HG03442 (cell line): ENCODE measurements around the gene ZDHHC24.
A peak's percentile ranks its signal among the peaks of the same experiment; 100 is the strongest.
"Not testable (repeated sequence)": the region's sequence is repeated elsewhere in the genome, so short reads cannot be mapped to it uniquely, and the experiment has no call there.

Experiments used
- ATAC-seq: cut with Tn5 transposase; IDR thresholded peaks from one replicate; pipeline ENCODE4 v1.9.1; 2021; ENCODE audit warnings: mild to moderate bottlenecking, moderate library complexity; ENCODE audit not compliant: unreplicated experiment

Gene ZDHHC24

DNA sequence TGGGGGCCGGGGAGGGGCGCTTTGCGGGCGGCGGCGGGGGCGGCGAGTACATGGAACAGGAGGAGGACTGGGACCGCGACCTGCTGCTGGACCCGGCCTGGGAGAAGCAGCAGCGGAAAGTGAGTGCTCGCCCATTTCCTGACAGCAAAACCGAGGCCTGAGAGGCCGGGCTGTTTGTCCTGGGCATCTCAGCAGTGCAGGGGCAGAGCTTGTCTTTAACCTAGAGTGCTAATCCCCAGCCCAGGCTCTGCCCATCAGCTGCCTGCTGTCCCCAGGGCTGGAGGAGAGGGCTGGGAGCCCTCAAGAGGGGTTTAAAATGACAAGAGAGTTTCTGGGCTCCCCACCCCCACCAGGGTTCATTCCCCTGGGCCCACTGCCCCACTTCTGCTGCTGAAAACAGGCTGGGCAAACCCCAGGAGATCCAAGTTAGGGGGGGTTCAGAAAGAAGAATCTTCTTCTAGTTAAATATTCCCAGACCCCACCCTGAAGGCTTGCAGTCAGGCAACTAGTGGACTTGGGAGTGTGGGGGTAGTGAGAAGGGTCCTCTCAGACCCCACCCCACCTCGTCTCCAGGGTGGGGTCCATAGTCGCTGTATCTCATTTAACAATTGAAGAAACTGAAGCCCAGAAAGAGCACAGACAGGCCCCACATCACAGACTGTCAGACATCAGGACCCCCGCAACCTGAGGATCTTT lies 1.3 kb upstream of the ZDHHC24 start:
- ATAC-seq: no peak

GRCh38 chr11:66546368-66546965 lies 619 bp upstream of the ZDHHC24 start, which contains the start of gene ACTN3:
Gene ACTN3, plus strand, starts transcription at chr11:66546903. Its CDS starts 35 bp downstream, at chr11:66546938.
- ATAC-seq: no peak

DNA sequence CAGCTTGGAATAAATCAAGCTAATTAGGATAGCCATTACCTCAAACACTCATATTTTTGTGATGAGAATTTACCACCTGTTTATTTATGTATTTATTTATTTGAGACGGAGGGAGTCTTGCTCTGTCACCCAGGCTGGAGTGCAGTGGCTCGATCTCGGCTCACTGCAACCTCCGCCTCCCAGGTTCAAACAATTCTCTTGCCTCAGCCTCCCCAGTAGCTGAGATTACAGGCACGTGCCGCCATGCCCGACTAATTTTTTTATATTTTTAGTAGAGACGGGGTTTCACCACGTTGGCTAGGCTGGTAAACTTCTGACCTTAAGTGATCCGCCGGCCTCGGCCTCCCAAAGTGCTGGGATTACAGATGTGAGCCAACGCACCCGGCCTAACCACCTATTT lies 896 bp downstream of the ZDHHC24 start:
- ATAC-seq: not testable (repeated sequence)

DNA sequence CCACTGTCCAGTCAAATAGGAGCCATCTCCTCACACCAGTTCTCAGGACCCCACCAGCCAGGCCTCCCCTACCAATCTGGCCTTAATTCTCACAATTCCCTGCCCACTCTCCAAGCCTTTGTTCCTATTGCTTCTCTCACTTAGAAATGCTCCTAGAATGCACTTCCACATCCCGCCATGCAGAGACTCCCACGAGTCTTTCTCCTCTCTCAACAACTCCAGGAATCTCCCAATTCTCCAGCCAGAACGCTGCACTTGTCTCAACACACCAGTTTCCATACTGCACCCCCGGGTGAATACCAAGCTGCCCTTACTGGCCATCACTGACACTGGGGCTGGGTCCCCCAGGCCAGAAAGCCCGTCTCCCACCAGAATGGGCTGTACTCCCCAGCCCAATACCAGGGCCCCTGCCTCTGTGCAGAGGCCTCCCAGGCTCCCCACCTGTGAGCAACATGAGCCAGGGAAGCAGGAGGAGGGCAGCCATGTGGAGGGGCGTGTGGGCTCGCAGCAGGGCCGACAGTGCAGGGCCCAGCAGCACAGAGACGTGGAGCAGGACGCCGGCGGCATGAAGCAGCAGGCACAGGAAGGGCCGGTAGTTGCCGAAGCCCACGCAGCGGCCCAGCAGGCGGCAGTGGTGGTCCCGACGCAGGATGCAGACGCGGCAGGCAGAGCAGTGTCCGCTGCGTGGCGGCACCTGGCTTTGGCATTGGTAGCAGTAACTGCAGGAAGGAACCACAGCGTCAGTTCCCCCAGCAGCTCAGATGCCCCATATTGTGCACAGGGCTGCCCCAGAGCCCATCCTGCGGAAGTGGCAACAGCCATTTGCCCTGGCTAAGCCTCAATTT lies 2.4 kb downstream of the ZDHHC24 start:
- no peak for ATAC-seq

- ATAC-seq: no peak
These were observed 3.5 kb downstream of the ZDHHC24 start for GRCh38 chr11:66542362-66542761.

- ATAC-seq: no peak
These were observed 4.0 kb downstream of the ZDHHC24 start for GRCh38 chr11:66541892-66542291.

GRCh38 chr11:66540598-66540997 lies 5.2 kb downstream of the ZDHHC24 start:
- not testable (repeated sequence) for ATAC-seq

GRCh38 chr11:66539870-66540213 lies 6.0 kb downstream of the ZDHHC24 start:
- no peak for ATAC-seq

DNA sequence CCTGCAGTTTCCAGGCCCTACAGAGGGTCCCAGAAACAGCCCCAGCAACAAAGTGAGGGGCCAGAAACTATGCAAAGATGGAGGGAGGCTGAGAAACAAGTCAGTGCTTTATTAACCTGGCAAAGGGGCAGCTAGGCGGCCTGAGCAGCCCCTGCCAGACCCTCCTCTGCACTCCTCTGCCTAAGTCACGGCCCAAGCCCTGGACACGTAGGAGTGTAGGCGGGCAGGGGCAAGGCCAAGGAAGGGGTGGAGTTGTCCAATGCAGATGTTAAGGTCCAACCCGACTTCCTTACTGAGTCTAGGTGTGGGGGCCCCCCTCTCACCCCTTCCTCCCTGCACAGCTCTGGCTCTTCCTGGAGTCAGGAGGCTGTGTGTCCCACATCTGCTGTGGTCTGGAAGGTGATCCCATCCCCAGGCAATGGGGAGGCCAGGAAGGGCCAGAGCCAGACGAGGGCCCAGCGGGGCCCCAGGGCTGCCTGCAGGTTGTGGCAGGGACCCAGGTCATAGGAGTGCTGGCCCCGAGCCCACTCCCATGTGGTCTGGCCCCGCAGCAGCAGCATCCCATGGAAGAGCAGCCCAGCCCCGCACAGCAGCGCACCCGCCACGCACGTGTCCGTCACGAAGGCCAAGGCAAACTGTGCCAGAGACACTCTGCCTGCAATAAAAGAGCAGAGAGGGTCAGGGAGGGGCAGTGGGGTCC lies 6.5 kb downstream of the ZDHHC24 start:
- ATAC-seq: no peak

DNA sequence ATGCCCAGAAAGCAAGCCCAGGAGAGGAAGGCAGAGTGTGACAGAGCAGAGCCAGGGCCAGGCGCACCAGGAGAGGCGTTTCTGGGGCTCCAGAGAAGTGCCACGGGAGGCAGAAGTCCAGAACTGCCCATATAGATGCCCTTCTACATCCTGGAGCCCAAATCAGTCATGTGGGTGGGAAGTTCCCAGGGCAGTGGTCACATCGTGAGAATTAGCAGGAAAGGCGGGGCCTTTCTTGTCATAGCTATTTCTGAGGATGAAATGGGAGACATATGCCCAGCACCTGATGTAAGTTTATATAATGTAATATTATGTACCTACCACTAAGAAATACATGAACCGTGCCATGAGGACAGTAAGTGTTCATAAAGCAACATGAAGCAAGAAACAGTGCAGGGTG lies 13.1 kb downstream of the ZDHHC24 start:
- no peak for ATAC-seq

GRCh38 chr11:66531841-66532240 lies 14.0 kb downstream of the ZDHHC24 start:
- no peak for ATAC-seq

GRCh38 chr11:66530927-66531709 lies 14.7 kb downstream of the ZDHHC24 start:
- no peak for ATAC-seq

DNA sequence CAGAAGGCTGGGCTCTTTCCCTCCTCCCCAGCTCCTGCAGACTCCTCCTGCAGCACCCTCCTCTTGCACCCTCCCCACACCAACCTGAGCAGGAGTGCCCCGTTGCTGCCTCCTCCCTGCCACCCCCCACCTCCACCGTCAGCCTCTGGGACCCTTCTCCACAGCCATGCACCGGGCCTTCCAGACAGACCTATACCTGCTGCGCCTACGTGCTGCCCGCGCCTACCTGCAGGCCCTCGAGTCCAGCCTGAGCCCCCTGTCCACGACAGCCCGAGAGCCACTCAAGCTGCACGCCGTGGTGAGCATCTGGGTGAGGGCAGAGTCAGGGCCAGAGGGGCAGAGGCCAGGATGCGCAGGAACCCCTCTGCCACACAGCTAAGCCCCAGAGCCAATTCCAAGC lies 16.2 kb downstream of the ZDHHC24 start:
- no peak for ATAC-seq

GRCh38 chr11:66529069-66529468 lies 16.8 kb downstream of the ZDHHC24 start:
- no peak for ATAC-seq

DNA sequence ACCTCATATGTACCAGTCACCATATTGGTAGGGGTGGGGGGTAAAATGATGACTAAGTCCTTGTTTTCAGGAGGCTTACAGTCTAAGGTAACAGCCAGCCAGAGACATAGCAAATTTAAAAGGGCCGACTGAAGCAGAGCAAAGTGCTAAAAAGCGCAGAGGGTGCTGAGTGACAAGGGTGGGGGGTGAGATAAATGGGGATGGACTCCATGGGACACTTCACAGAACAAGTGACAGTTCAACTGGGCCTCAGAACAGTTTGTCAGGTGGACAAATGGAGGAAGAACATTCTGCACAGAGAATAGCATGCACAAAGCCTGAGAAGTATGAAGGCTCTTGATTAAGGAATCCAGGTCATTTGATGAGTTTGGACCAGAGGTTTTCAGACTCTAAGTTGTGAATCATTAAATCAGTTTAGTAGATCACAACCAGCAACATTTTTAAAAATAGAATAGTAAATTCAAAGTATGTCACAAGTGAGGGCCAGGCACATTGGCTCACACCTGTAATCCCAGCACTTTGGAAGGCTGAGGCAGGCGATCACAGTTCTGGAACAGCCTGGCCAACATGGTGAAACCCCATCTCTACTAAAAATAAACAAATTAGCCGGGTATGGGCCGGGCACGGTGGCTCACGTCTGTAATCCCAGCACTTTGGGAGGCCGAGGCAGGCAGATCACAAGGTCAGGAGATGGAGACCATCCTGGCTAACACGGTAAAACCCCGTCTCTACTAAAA lies 21.4 kb downstream of the ZDHHC24 start:
- no peak for ATAC-seq

DNA sequence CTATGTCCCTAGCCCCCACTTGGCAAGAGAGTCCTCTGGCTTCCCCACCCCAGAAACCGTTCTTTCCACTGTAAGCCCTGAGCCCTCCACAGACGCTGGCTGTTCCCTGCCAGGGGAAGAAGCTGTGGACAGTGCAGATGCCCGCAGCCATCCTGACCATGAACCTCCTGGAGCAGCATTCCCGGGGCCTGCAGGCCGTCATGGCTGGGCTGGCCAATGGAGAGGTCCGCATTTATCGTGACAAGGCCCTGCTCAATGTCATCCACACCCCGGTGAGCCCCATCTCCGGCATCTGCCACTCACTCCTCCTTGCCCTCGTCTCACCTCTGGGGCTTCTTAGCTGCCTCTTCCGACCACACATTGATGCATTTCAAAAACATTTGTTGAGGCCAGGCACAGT lies 22.2 kb downstream of the ZDHHC24 start:
- ATAC-seq: no peak

GRCh38 chr11:66510990-66511339 lies 34.9 kb downstream of the ZDHHC24 start:
- no peak for ATAC-seq

DNA sequence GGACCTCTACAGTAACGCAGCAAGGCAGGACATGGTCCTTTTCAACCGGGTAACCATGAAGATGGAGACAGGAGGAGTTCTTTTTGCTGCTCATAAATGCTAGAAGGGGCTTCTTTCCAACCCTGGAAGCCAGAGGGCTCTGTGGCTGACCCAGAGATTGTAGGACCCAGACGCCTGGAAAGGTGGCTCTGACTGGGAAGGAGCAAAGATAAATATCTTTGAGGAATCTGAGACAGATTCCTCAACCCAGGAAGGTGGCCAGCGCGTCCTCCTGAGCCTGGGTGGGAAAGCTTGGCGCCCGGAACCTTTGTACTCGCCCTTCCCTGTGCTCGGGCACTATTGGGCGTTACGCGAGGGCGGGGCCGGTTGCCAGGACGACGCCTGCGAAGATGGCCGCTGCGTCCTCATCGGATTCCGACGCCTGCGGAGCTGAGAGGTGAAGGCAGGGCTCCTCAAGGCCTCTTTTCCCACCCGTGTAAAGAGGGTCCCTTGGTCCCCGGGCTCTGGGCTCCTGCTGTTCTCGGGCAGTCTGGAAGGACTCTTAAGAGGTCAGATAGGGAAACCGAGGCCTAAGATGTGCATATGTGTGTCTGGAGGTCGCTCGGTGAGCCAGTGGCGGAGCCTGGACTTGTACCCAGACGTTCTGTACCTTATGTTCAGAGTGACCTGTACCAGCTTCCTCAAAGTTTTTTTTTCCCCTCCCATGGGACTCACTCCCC lies 35.4 kb downstream of the ZDHHC24 start, which contains the start of gene BBS1:
Gene BBS1, plus strand, starts transcription at position 365 of the 719 bp plus-strand sequence. Its CDS starts 25 bp downstream, at position 390.
- ATAC-seq: peak; percentile 85

GRCh38 chr11:66509131-66509561 lies 36.7 kb downstream of the ZDHHC24 start:
- no peak for ATAC-seq
